GM21360 (cell line): ENCODE results near the gene QPCTL.
A peak's percentile ranks its signal among the peaks of the same experiment; 100 is the strongest.

Source experiments
- ATAC-seq: cut with Tn5 transposase; IDR thresholded peaks from one replicate; pipeline ENCODE4 v1.9.1; 2021; ENCODE audit warnings: mild to moderate bottlenecking, moderate library complexity; ENCODE audit not compliant: unreplicated experiment

Gene QPCTL

GRCh38 chr19:45692187-45693105 lies at the start of gene QPCTL:
Gene QPCTL, plus strand, starts transcription at chr19:45692666. Its CDS starts 38 bp downstream, at chr19:45692704.
- peak; percentile 75 for ATAC-seq

GRCh38 chr19:45643024-45643926 lies 49.2 kb upstream of the QPCTL start:
- peak; percentile 38 for ATAC-seq

- ATAC-seq = no peak
Observed at GRCh38 chr19:45643927-45644771, 48.3 kb upstream of the QPCTL start.

GRCh38 chr19:45645068-45645630 lies 47.3 kb upstream of the QPCTL start:
- no peak for ATAC-seq

GRCh38 chr19:45645631-45646344 lies 46.7 kb upstream of the QPCTL start:
- no peak for ATAC-seq

DNA sequence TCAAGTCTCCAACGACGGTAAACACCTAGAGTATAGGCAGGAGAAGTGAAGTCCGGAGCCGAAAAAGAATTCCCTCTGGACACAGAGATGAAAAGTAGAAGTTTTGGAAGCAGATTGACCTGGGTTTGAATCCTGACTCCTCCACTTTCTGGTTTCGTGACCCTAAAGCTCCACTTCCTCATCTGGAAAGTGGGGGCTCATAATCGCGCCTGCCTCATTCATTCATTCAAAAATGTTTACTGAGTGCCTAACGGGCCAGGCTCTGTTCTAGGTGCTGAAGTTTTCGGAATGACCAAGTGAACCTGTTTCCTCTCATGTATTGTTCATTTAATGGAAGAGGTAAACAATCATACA lies 46.1 kb upstream of the QPCTL start:
- no peak for ATAC-seq

- no peak for ATAC-seq
Observed at GRCh38 chr19:45650722-45651121, 41.7 kb upstream of the QPCTL start.

DNA sequence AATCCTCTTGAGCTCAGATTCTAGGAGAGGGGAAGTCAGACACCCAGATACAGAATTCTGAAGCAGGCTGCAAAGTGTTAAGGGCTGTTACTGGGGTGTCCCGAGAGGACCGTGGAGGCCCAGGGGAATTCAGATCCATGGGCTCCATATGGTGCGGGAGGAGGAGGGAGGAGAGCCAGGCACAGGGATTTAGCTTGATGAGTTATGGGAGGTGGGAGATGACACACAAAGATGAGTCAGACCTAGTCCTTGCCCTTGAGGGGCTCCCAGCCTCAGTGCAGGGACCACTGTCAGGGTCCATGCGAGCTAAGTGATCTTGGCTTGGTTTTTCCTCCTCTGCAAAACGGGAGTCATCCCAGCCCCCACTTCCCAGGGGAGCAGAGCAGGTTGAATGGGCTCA lies 38.8 kb upstream of the QPCTL start:
- no peak for ATAC-seq

GRCh38 chr19:45655073-45655472 lies 37.4 kb upstream of the QPCTL start:
- ATAC-seq = no peak

DNA sequence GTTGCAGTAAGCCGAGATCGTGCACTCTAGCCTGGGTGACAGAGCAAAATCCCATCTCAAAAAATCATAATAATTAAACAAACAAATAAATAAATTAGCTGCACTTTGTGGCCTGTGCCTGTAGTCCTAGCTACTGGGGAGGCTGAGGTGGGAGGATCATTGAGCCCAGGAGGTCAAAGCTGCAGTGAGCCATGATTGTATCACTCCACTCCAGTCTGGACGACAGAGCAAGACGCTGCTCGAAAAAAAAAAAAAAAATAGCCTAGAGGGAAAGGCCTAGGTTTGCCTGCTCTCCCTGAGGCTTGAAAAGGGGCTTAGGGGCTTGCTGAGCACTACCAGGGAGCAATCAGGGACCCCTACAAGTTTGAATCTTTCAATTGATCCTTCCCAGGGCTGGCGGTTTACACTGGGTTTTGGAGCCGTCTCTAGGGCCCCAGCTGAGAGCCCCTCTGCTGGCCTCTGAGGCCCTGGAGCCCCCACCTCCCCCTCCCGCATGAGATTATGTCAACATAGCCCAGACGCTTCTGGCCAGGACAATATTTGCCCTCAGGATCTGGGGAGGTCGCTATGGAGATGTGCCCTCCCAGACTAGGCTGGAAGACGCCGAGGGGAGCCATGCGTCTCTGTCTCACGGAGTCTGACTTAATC lies 34.8 kb upstream of the QPCTL start:
- no peak for ATAC-seq

- ATAC-seq = no peak
Observed at GRCh38 chr19:45659096-45659729, 33.3 kb upstream of the QPCTL start.

- no peak for ATAC-seq
Observed at GRCh38 chr19:45660636-45661035, 31.8 kb upstream of the QPCTL start.

- no peak for ATAC-seq
Observed at GRCh38 chr19:45663800-45664199, 28.7 kb upstream of the QPCTL start.

GRCh38 chr19:45664575-45664974 lies 27.9 kb upstream of the QPCTL start:
- ATAC-seq = no peak

DNA sequence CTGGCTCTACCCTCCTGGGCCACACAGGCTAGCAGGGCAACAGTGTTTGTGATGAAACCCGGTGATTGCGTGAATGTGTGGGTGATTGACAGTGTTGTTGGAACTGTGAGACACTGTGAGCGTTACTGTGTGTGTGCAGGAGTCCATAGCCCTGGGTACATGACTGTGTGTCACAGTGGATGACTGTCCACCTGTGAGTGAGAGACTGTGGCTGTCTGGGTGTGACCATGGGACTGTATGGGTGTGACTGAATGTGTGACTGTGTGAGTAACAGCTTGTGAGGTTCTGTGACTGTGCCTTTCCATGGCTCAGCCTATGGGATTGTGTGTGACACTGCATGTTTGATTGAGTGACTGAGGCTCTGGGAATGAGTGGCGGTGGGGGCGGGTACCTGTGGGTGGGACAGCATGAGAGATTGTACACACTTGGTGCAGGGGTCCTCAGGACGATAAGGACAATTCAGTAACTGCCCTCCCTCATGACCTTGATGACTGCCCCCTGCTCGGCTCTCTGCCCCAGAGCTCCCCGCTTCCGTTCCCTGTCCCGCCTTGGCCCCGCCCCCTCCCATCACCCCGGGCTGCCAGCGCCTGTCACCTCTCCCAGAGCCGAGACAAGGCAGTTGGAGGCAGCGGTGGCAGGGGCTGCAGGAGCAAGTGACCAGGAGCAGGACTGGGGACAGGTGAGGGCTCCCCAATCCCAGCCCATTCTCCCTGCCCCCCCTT lies 24.7 kb upstream of the QPCTL start, which contains the start of gene GIPR:
TSS of gene GIPR (plus strand) at position 602 of the 722 bp plus-strand sequence. CDS start 1,300 bp downstream, outside the sequence.
- ATAC-seq = no peak

DNA sequence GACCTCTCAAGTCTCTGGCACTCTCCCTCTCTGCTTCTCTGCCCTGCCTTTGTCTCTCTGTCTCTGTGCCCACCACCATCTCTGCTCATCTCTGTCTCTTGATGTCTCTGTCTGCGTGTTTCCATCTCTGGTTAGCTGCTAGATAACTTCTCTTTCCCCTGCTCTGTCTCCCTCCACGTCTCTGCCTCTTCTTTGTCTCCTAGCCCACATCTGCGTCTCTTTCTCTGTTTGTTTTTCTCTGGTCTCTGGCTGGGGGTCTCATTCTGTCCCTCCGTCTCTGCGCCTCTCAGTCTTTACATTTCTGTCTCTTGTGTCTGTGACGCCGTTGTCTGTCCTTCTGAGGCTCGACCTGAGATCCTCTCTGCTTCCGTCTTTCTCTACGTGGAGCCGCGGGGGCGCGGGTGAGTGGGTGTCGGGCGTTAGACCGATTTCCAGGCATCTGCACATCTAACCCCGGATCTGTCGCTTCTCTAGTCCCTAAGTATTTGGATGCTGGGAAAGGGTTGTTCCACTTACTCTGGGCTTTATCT lies 24.1 kb upstream of the QPCTL start:
- peak; percentile 4 for ATAC-seq

- ATAC-seq = peak; percentile 46
Observed at GRCh38 chr19:45670670-45671453, 21.6 kb upstream of the QPCTL start.
